Left lung (tissue), 10 donors: ENCODE measurements around the gene GSTT2. TPM values are rescaled to one million over a fixed set of nuclear protein-coding genes. Genes with fewer than 3 reads are reported as not detected.

Experiments used
- ATAC-seq: fragments of 200-7000 bp; cut with Tn5 transposase; one replicate; pipeline ENCODE4 v1.9.1; 2020; ENCODE audit warnings: moderate library complexity
- DNase-seq, 4 donors: peaks; one replicate each; pipeline ENCODE4 v3.0.0-alpha.2; 2013 to 2020
- H3K27ac ChIP-seq, 2 donors: fragments of 200-600 bp; sonication (generic) in 1 of 2; one replicate each; pipeline versions ENCODE4 v1.5.0 to v1.8.0; 2020 to 2021
- H3K27me3 ChIP-seq, 2 donors: fragments of 200-600 bp; sonication (generic) in 1 of 2; one replicate each; pipeline versions ENCODE4 v1.5.0 to v1.8.0; 2020 to 2021
- H3K36me3 ChIP-seq, 2 donors: fragments of 200-600 bp; sonication (generic) in 1 of 2; one replicate each; pipeline versions ENCODE4 v1.5.0 to v1.8.0; 2020 to 2021
- H3K4me1 ChIP-seq, 2 donors: fragments of 200-600 bp; one replicate each; pipeline ENCODE4 v1.8.0; 2021
- H3K4me3 ChIP-seq, 2 donors: fragments of 200-600 bp; sonication (generic) in 1 of 2; one replicate each; pipeline versions ENCODE4 v1.5.0 to v1.8.0; 2020 to 2021; ENCODE audit warnings: mild to moderate bottlenecking in 1 of 2
- H3K9me3 ChIP-seq, 2 donors: fragments of 200-600 bp; sonication (generic) in 1 of 2; one replicate each; pipeline versions ENCODE4 v1.5.0 to v1.8.0; 2020 to 2021
- CTCF ChIP-seq, 2 donors: fragments of 200-600 bp; sonication (generic) in 1 of 2; IDR thresholded peaks; one replicate each; pipeline versions ENCODE4 v1.5.0 to v1.8.0; 2021; ENCODE audit warnings: antibody characterized with exemption in 2 of 2
- intact Hi-C, 2 donors: fragments of 100-400 bp; cut with DNase I; formaldehyde crosslinking; loops; one replicate each; pipeline versions ENCODE4 v1.11.2 to v1.14.2; 2022
- polyA plus RNA-seq, 6 donors: library from polyadenylated mRNA; unstranded; fragments of 120-200 nt; gene quantifications; one replicate each; pipeline ENCODE4 v1.2.1, GENCODE V29; 2013; ENCODE audit not compliant: insufficient read length in 6 of 6
- total RNA-seq, 2 donors: library from RNA; stranded (reverse); fragmentation: NEBNext Ultra II Directional; extraction: Animal tissue kit (Norgen Biotek cat#: 25700); gene quantifications; one replicate each; pipeline ENCODE4 v1.2.1, GENCODE V29; 2021
- donor health status: DM: no; HTN: yes; CAD: no.
- donor health status: DM: no; HTN: no; CAD: no.

The GSTT2 gene
- total and polyA plus RNA-seq, 8 donors: 0.27 to 2.6 (median 1.1) TPM; not detected in 1

DNA sequence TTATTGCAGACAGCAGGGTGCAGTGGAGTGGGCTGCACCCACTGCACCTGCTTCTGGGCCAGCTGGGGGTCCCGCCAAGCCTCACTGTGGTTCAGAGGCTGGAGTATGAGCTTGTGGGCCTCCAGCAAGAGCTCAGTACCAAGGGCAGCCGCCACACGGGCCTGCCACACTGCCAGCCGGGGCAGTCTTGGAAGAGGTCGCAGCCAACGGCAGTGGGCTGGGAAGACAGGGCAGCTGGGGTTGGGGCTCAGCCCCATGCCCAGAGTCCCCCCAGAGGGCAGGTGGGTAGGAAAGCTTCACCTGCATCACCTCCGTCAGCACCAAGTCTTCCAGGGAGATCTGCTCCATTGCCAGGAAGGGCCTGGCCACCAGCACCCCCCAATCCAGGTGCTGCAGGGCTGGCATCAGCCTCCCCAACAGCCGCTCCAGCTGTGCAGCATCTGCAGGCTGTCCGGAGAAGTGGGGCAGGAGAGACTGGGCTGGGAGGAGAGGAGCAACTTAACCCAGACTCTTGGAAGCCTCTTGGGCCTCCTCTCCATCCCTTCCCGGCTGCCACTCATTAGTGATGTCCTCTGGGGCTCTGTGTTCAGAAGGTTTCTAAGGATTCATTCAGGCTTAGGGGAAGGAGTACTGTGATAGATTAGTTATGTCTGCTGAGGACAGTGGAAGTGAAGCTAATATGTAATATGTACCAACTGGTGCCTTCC lies 26.4 kb downstream of the GSTT2 start:
- DNase-seq (no peak), ATAC-seq (no peak)
- Histone ChIP-seq H3K36me3 (no peaks in the 10 kb centered on the region), H3K4me1 (peaks cover 0 to 3% of the 10 kb centered on the region in 2 donors), H3K9me3 (no peaks in the 10 kb centered on the region), H3K27me3 (no peaks in the 10 kb centered on the region), H3K27ac (no peak overlapping the region), H3K4me3 (no peak overlapping the region)
- TF ChIP-seq CTCF (IDR thresholded peaks at IDR 0.05): no peak
- intact Hi-C loops: no loop called here

- Histone ChIP-seq H3K36me3 (no peaks in the 10 kb centered on the region), H3K9me3 (no peaks in the 10 kb centered on the region), H3K4me3 (no peak overlapping the region), H3K4me1 (peaks cover 0 to 4% of the 10 kb centered on the region in 2 donors), H3K27me3 (no peaks in the 10 kb centered on the region), H3K27ac (no peak overlapping the region)
- DNase-seq: peak in 1 of 4 donors; percentile 72
- intact Hi-C loops: no loop called here
- TF ChIP-seq CTCF (IDR thresholded peaks at IDR 0.05): no peak
- no peak for ATAC-seq
These were observed 26.9 kb downstream of the GSTT2 start for GRCh38 chr22:24006914-24007214.

- no peak for TF ChIP-seq CTCF (IDR thresholded peaks at IDR 0.05)
- Histone ChIP-seq H3K4me3 (no peak overlapping the region), H3K27me3 (no peaks in the 10 kb centered on the region), H3K27ac (no peak overlapping the region), H3K4me1 (peaks cover 3 to 10% of the 10 kb centered on the region in 2 donors), H3K36me3 (no peaks in the 10 kb centered on the region), H3K9me3 (no peaks in the 10 kb centered on the region)
- intact Hi-C loops: no loop called here
- no peak for ATAC-seq
- peak in 1 of 4 donors; percentile 62 for DNase-seq
These were observed 27.5 kb downstream of the GSTT2 start for GRCh38 chr22:24007253-24008021.

GRCh38 chr22:24008022-24008283 lies 28.0 kb downstream of the GSTT2 start:
- Histone ChIP-seq H3K4me3 (no peak overlapping the region), H3K4me1 (peaks cover 6 to 15% of the 10 kb centered on the region in 2 donors), H3K36me3 (no peaks in the 10 kb centered on the region), H3K27me3 (no peaks in the 10 kb centered on the region), H3K9me3 (no peaks in the 10 kb centered on the region), H3K27ac (no peak overlapping the region)
- intact Hi-C loops: no loop called here
- DNase-seq (peak in 1 of 4 donors; percentile 57), ATAC-seq (no peak)
- TF ChIP-seq CTCF (IDR thresholded peaks at IDR 0.05): no peak

- no peak for TF ChIP-seq CTCF (IDR thresholded peaks at IDR 0.05)
- ATAC-seq: no peak
- H3K4me3 ChIP-seq: no peak overlapping the region
- no peaks in the 10 kb centered on the region for H3K9me3 ChIP-seq
- no peaks in the 10 kb centered on the region for H3K27me3 ChIP-seq
- intact Hi-C loops: no loop called here
- H3K27ac ChIP-seq: no peak overlapping the region
- DNase-seq: no peak
- H3K4me1 ChIP-seq: peaks cover 9 to 22% of the 10 kb centered on the region in 2 donors
- no peaks in the 10 kb centered on the region for H3K36me3 ChIP-seq
These were observed 28.7 kb downstream of the GSTT2 start for GRCh38 chr22:24008381-24009226.
